GM12891 (cell line): ENCODE data around the gene RAB39A.

Experiments
- DNase-seq: peaks from one replicate; pipeline ENCODE4 v3.0.0; 2011; ENCODE audit warnings: low spot score; ENCODE audit not compliant: insufficient read length
- FAIRE-seq: peaks from 2 replicates; lab custom pipeline; 2011; peaks lifted over from hg19 to GRCh38; lab: Jason Lieb, UNC
- PAX5 ChIP-seq: IDR thresholded peaks from 2 replicates; pipeline ENCODE4 v1.6.1; 2011; ENCODE audit warnings: low read length, moderate library complexity, mild to moderate bottlenecking; ENCODE audit not compliant: insufficient read depth, severe bottlenecking
- POLR2A ChIP-seq: IDR thresholded peaks from 2 replicates; pipeline ENCODE4 v1.6.1; 2011; ENCODE audit warnings: low read depth, low read length, control low read depth
- POLR2AphosphoS5 ChIP-seq: IDR thresholded peaks from 2 replicates; pipeline ENCODE4 v1.6.1; 2011; ENCODE audit warnings: low read depth, low read length, control low read depth
- POU2F2 ChIP-seq: IDR thresholded peaks from 2 replicates; pipeline ENCODE4 v1.6.1; 2011; ENCODE audit warnings: low read depth, mild to moderate bottlenecking, control low read depth, low read length, moderate library complexity
- SPI1 ChIP-seq: IDR thresholded peaks from 2 replicates; pipeline ENCODE4 v1.6.1; 2011; ENCODE audit warnings: low read depth, low read length, control low read depth
- TAF1 ChIP-seq: IDR thresholded peaks from 2 replicates; pipeline ENCODE4 v1.6.1; 2011; ENCODE audit warnings: low read depth, low read length, control low read depth

The RAB39A gene

GRCh38 chr11:107961480-107961879, 33.2 kb downstream of the RAB39A start:
- DNase-seq (no peak), FAIRE-seq (no peak)
- TF ChIP-seq PAX5, result no peak

DNA sequence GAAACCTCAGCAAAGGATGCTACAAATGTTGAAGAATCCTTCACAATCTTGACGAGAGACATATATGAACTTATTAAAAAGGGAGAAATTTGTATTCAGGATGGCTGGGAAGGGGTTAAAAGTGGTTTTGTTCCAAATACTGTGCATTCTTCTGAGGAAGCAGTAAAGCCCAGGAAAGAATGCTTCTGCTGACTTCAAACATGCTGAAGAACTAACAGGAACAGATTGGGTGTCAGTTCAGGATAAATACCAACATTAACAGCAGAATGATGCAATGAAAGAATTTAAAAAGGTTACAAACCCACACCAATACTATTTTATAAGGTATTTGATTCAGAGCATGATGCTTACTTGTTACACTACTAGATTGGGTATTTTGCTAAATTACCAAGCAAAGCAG, 33.9 kb downstream of the RAB39A start:
- DNase-seq (no peak), FAIRE-seq (no peak)
- no peak for TF ChIP-seq POU2F2
- no peak for TF ChIP-seq POLR2A
- no peak for TF ChIP-seq PAX5
- TF ChIP-seq SPI1, result no peak
- no peak for TF ChIP-seq POLR2AphosphoS5
- TF ChIP-seq TAF1, result no peak

- no peak for TF ChIP-seq SPI1
- no peak for TF ChIP-seq PAX5
- no peak for TF ChIP-seq POLR2AphosphoS5
- TF ChIP-seq POLR2A, result no peak
- no peak for TF ChIP-seq TAF1
- TF ChIP-seq POU2F2, result no peak
- DNase-seq (no peak), FAIRE-seq (no peak)
These were observed 34.8 kb downstream of the RAB39A start for GRCh38 chr11:107963091-107963490.

DNA sequence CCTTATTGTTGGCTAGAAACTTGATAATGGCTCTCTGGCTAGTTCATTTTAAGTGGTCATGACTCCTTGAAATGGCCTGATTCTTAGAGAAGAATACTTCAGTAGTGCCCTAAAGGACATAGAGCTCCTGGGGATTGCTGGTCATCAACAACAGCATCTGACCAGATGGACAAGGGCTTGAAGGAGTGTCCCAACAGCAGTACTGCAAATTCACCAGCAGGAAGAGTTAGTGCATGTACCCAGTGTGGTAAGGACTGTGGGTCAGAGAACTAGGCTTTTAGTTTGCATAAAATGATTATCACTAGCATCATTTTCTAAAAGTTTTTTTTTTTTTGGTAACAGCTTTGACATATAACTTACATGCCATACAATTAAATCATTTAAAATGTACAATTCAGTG, 41.0 kb downstream of the RAB39A start:
- DNase-seq, result no peak
- no peak for FAIRE-seq
- no peak for TF ChIP-seq SPI1
- TF ChIP-seq POLR2A, result no peak
- no peak for TF ChIP-seq POU2F2
- no peak for TF ChIP-seq POLR2AphosphoS5
- TF ChIP-seq TAF1, result no peak
- no peak for TF ChIP-seq PAX5

- TF ChIP-seq PAX5, result no peak
- no peak for TF ChIP-seq SPI1
- no peak for TF ChIP-seq POU2F2
- TF ChIP-seq POLR2AphosphoS5, result no peak
- TF ChIP-seq POLR2A, result no peak
- no peak for TF ChIP-seq TAF1
- DNase-seq, result no peak
- FAIRE-seq, result no peak
These were observed 41.8 kb downstream of the RAB39A start for GRCh38 chr11:107970049-107970448.

DNA sequence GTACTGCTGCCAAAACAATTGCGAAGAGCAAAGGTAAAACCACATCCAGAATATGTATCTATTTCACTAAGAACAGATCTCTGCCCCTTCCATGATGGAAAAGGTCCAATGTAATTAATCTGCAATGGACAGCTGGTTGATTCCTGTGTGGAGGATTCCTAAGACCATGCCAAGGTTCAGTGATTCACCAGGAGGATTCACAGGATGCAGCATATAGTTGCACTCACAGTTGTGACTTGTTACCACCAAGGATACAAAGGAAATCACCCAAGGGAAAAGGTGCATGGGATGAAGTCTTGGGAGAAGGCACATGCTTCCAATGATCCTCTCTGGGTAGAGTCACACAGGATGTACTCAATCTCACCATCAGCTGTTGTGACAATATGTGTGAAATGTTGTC, 45.4 kb downstream of the RAB39A start:
- TF ChIP-seq POU2F2 (no peak), SPI1 (no peak), POLR2AphosphoS5 (no peak), PAX5 (no peak), POLR2A (no peak), TAF1 (no peak)
- FAIRE-seq, result no peak
- DNase-seq, result no peak

DNA sequence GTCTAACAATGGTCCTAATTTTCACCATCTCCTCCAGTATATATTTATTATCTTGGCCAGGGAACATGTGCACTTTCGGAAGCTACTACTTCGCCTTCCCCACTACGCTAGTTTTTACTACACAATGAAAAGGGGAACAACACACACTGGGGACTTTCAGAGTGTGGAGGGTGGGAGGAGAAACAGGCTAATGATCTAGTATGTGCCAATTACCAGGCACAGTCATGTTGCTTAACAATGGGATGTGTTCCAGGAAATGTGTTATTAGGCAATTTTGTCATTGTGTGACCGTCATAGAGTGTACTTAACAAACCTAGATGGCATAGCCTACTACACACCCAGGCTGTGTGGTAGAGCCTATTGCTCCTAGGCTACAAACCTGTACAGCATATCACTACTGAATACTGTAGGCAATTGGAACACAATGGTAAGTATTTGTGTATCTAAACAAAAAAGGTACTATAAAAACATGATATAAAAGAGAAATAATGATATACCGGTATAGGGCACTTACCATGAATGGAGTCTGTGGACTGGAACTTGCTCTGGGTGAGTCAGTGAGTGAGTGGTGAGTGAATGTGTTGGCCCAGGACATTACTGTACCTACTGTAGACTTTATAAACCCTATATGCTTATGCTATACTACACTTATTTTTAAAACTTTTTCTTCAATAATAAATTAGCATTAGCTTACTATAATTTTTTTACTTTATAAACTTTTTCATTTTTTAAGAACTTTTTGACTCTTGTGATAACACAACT, 60.3 kb downstream of the RAB39A start:
- no peak for TF ChIP-seq POU2F2
- no peak for TF ChIP-seq POLR2AphosphoS5
- TF ChIP-seq SPI1, result no peak
- no peak for TF ChIP-seq PAX5
- no peak for TF ChIP-seq TAF1
- TF ChIP-seq POLR2A, result no peak
- no peak for DNase-seq
- FAIRE-seq, result peak; percentile 62

- no peak for DNase-seq
- TF ChIP-seq TAF1 (no peak), SPI1 (no peak), POLR2AphosphoS5 (no peak), PAX5 (no peak), POLR2A (no peak), POU2F2 (no peak)
- FAIRE-seq, result no peak
These were observed 63.7 kb downstream of the RAB39A start for GRCh38 chr11:107991868-107992414.

DNA sequence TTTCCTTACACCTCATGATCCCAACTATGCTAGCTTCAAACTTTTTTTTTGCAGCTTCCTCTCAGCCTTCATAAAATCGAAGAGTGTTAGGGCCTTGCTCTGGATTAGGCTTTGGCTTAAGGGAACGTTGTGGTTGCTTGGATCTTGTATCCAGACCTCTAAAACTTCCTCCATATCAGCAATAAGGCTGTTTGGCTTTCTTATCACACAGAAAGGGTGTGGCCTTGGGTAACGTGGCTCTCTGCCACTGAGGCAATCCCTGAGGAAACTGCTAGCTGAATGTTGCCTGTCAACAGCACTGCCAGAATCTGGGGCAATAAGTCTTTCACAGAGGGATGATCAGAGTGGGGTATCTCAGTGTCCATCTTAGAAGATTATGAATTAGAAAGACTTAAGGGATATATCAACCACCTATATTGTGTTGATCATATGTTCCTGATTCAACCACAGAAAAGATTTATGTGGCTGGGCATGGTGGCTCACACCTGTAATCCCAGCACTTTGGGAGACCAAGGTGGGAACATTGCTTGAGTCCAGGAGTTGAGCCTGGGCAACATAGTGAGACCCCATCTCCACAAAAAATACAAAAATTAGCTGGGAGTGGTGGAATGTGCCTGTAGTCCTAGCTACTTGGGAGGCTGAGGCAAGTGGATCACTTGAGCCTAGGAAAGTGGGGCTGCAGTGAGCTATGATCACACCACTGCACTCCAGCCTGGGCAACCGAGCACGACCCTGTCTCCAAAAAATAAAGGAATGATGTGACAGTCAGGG, 67.9 kb downstream of the RAB39A start:
- no peak for DNase-seq
- no peak for FAIRE-seq
- TF ChIP-seq POU2F2, result no peak
- no peak for TF ChIP-seq SPI1
- no peak for TF ChIP-seq POLR2A

- DNase-seq (no peak), FAIRE-seq (no peak)
- TF ChIP-seq SPI1 (no peak), PAX5 (no peak), POU2F2 (no peak), TAF1 (no peak), POLR2AphosphoS5 (no peak), POLR2A (no peak)
These were observed 70.5 kb downstream of the RAB39A start for GRCh38 chr11:107998761-107999160.
